K562 (cell line): ENCODE measurements around the gene HMGXB3.

Source experiments
- DPF2 ChIP-seq: fragments of 450-650 bp; IDR thresholded peaks from 2 replicates; pipeline ENCODE4 v1.6.1; 2016
- EP300 ChIP-seq: IDR thresholded peaks from 2 replicates; pipeline ENCODE4 v1.6.1; 2012; ENCODE audit warnings: low read length, improper control_type of control experiment
- FIP1L1 ChIP-seq: fragments of 200-400 bp; formaldehyde crosslinking; IDR thresholded peaks from 2 replicates; pipeline ENCODE4 v1.6.1; 2018; ENCODE audit warnings: mild to moderate bottlenecking, low read depth, low read length; ENCODE audit not compliant: poor library complexity, severe bottlenecking
- HNRNPH1 ChIP-seq: fragments of 200-400 bp; formaldehyde crosslinking; optimal IDR thresholded peaks from 2 replicates; pipeline ENCODE3; 2017; ENCODE audit warnings: low read depth, mild to moderate bottlenecking, low read length, moderate library complexity
- MAFF ChIP-seq: IDR thresholded peaks from 2 replicates; pipeline ENCODE4 v1.6.1; 2012; ENCODE audit warnings: low read length, improper control_type of control experiment
- MTA1 ChIP-seq: fragments of 450-650 bp; IDR thresholded peaks from 2 replicates; pipeline ENCODE4 v1.6.1; 2017; ENCODE audit warnings: borderline replicate concordance
- NFATC3 ChIP-seq: fragments of 450-650 bp; IDR thresholded peaks from 2 replicates; pipeline ENCODE4 v1.6.1; 2017; ENCODE audit warnings: mild to moderate bottlenecking
- SMARCC2 ChIP-seq: fragments of 450-650 bp; IDR thresholded peaks from 2 replicates; pipeline ENCODE4 v1.6.1; 2017; ENCODE audit warnings: antibody characterized with exemption, moderate library complexity, mild to moderate bottlenecking, low read depth
- TARDBP ChIP-seq: fragments of 450-650 bp; IDR thresholded peaks from 2 replicates; pipeline ENCODE4 v1.6.1; 2016
- TEAD2 ChIP-seq: fragments of 450-650 bp; IDR thresholded peaks from 2 replicates; pipeline ENCODE4 v1.6.1; 2016; ENCODE audit warnings: missing genetic modification characterization, control low read depth, missing compliant biosample characterization
- ZBTB7A ChIP-seq: IDR thresholded peaks from 2 replicates; pipeline ENCODE4 v1.6.1; 2011; ENCODE audit warnings: low read depth, mild to moderate bottlenecking, low read length, moderate library complexity, borderline replicate concordance; ENCODE audit not compliant: control insufficient read depth
- ZNF174 ChIP-seq: fragments of 250-450 bp; sonication (Bioruptor Pico); IDR thresholded peaks from 2 replicates; pipeline ENCODE4 v1.4.0; 2020; ENCODE audit warnings: mild to moderate bottlenecking
- ZNF695 ChIP-seq: fragments of 450-650 bp; formaldehyde crosslinking; IDR thresholded peaks from 2 replicates; pipeline ENCODE4 v1.4.0; 2020; ENCODE audit warnings: mild to moderate bottlenecking, moderate library complexity
- TF ChIP-seq, protein P1 (sequence below): sonication (generic); formaldehyde crosslinking; IDR thresholded peaks from 2 replicates; pipeline ENCODE4 v1.8.1; 2022; ENCODE audit warnings: missing genetic modification reagents

GRCh38 chr5:150034662-150035061 is 34.1 kb downstream of the HMGXB3 start:
- no peak for TF ChIP-seq FIP1L1
- no peak for TF ChIP-seq DPF2
- TF ChIP-seq MTA1: no peak
- TF ChIP-seq ZNF174: no peak
- TF ChIP-seq, protein P1, sequence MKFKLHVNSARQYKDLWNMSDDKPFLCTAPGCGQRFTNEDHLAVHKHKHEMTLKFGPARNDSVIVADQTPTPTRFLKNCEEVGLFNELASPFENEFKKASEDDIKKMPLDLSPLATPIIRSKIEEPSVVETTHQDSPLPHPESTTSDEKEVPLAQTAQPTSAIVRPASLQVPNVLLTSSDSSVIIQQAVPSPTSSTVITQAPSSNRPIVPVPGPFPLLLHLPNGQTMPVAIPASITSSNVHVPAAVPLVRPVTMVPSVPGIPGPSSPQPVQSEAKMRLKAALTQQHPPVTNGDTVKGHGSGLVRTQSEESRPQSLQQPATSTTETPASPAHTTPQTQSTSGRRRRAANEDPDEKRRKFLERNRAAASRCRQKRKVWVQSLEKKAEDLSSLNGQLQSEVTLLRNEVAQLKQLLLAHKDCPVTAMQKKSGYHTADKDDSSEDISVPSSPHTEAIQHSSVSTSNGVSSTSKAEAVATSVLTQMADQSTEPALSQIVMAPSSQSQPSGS (CRISPR knock-in tag): no peak
- TF ChIP-seq TARDBP: no peak
- TF ChIP-seq EP300: no peak
- TF ChIP-seq HNRNPH1: no peak
- TF ChIP-seq ZBTB7A: no peak
- TF ChIP-seq NFATC3: no peak
- TF ChIP-seq TEAD2 (tag): no peak
- no peak for TF ChIP-seq ZNF695 (CRISPR knock-in tag)
- no peak for TF ChIP-seq SMARCC2
- TF ChIP-seq MAFF: no peak
